NCI-H128 (cell line): Measurements from ENCODE around the gene VPREB1.
"Not testable (repeated sequence)": the region's sequence is repeated elsewhere in the genome, so short reads cannot be mapped to it uniquely, and the experiment has no call there.

ENCODE experiments used
- DNase-seq: peaks from one replicate; lab custom pipeline; 2025; ENCODE audit not compliant: unreplicated experiment; lab: John Stamatoyannopoulos, UW

VPREB1 gene

DNA sequence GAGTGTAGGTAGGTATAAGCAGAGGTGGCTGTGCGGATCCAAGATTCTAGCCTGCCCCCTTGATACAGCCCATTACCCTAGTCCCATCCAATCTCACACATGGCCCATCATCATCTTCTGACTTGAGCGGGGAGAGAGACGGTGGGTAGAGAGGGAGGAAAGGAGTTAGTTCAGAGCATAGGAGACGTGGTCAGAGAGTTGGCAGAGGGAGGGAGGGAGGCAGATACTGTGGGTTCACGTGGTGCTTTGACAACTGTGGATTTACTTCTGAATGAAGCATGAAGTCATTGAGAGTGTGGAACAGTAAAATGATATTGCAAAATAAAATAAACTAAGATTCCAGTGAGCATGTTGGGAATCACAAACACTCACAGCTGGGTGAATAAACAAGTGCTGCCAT, 31.4 kb upstream of the VPREB1 start:
- DNase-seq: no peak

DNA sequence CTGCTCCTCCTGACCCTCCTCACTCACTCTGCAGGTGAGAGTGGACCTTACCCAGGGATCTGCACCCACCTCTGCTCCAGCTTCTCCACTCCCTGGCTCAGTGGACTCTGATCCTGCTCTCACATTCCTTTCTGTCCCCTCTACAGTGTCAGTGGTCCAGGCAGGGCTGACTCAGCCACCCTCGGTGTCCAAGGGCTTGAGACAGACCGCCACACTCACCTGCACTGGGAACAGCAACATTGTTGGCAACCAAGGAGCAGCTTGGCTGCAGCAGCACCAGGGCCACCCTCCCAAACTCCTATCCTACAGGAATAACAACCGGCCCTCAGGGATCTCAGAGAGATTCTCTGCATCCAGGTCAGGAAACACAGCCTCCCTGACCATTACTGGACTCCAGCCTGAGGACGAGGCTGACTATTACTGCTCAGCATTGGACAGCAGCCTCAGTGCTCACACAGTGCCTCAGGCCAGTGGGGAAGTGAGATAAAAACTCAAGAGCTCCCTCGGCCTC, 29.7 kb upstream of the VPREB1 start:
- DNase-seq: no peak

DNA sequence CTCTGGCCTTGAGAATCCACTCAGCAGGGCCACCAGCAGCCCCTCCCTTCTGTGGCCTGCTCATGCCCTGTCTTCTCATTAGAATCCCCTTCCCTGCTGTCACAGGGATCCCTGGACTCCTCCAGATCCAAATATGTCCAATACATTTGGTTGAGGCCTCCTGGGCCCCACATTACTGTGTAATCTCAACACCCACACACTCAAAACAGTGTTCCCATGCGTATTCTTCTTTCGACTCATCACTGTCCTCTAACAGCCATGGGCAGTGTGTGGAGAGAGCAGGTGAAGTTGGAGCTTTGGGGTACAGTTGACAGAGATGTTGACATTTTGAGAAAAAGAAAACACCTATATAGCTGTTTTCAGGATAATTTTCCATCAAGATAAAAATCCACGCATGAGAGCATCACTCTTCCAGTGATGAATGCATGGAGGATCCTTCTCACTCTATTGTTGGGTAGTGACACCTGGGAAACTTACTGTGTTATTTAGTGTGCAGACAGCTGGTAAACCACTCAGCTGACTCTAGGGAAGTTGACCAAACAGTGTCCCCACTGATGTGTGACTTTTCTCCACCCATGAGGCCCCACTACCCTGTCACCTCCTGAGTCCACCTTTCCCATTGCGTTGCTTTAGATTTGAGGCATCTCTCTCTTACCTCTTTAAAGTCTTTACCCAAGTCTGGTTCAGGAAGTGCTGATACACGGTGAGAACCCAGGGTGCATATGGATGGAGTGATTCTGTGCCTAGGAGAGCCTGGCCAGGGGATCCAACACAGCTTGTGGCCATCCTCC, 28.7 kb upstream of the VPREB1 start:
- no peak for DNase-seq

DNA sequence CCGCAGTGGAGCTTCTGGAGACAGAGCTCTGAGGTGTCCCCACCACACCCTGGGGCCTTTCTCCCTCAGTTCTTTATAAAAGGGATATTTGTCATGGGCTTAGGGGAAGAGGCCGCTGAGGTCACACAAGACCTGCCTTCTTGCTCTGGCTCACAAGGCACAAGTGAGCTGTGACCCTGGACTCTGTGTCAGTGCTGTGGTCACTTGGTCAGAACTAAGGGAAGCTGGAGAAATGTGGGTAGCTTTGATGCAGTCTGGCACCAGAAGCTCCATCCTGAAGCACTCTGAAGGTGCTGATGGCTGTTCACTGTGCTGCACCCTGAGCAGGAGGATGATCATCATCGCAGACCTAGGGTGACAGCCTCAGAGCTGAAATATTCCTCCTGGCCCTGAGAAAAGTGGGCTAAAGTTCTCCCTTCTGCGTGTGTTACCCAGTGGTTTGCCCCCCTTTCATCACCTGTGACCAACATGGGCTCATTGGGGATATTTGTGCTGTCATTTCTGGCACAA, 28.1 kb upstream of the VPREB1 start:
- no peak for DNase-seq

DNA sequence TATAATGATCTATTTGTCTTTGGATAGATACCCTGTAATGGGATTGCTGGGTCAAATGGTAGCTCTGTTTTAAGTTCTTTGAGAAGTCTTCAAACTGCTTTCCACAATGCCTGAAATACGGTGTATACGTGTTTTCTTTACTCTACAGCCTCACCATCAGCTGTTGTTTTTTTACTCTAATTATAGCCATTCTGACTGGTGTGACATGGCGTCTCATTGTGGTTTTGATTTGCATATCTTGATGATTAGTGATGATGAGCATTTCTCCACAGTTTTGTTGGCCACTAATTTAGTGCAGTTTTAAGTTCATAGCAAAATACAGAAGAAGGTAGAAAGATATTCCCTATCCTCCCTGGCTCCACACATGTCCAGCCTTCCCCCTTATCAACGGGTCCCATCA, 26.3 kb upstream of the VPREB1 start:
- no peak for DNase-seq

DNA sequence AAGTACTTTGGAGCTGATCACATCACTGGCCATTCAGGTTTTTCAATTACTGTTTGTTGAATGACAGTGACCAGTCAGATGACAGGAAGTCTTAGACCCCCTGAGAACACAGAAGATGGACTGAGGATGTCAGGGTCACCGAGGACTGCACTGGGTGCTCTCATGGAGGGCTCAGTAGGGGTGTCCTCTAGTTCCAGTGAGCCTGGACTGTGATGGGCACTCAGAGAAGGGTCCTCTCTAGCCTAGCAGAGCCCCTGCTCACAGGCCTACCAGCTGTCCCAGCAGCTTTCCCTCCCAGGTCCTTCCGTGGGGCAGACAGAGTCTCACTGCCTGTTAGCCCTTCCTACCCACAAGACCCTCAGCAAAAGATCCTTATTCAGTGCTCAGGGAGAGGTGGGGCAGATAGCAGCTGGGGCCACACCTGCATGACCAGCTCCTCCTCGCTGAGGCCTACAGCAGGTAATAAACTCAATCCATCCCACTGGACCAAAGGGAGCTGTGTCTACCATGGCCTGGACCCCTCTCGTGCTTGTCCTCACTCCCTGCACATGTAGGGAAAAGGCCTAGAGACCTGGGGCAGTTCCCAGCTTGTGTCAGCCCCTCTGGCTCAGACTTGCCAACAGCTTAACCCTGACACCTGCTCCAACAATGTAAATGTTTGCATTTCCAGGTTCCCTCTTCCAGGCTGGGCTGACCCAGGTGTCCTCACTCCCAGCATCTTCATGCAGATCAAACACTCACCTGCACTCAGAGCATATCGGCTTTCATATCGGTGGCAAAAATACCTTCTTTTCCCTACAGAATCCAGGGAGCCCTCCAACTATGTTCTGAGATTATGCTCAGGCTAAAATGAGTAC, 25.2 kb upstream of the VPREB1 start:
- DNase-seq: no peak

DNA sequence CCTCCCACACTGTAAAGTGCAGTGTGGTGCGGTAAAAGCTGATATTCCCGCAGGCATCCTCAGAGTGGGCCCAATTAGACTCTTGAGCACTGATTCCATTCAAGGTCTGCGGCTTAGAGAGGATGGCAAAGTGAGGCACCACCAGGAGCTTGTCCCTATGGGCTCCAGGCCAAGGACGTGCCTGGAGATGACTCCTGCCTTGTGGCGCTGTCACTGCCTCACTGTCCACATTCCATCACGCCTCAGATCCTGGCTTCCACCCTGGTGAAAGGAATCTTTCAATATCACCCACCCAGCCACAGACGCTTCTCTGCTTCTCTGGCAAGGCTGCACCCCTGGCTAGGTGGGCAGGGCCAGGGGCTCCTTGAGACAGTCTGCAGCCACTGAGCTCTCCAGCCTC, 23.5 kb upstream of the VPREB1 start:
- not testable (repeated sequence) for DNase-seq

DNA sequence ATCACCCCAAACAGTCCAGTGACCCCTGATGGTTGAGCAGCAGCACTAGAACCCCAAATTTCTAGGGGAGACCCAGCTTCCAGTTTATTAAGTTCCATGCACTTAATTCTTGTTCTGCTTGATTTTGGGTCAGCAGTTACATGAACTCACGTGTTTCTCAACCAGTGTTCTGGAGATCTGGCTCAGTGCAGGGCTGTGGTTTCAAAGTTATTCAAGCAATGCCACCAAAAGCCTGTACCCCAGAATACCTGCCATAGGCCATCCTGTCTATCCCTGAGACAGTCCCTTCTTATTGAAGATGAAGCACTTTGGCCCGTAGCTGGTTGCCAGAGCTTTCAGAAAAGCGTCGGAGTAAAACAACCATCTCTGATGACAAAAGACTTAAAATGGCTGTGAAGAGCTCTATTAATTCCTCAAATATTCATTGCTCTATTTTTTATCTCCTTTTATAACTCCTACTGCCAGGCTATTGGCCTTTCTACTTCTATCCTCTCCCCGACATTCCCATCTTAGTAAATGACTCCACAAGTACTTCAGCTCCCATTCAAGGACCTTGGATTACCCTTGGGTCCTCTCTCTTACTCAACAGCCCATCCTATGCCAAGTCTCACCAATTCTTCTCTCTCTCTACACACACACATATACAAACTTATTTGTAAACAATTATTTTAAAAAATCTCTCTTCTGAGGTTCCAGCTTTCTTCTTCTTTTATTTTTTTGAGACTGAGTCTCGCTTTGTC, 18.0 kb upstream of the VPREB1 start:
- no peak for DNase-seq

DNA sequence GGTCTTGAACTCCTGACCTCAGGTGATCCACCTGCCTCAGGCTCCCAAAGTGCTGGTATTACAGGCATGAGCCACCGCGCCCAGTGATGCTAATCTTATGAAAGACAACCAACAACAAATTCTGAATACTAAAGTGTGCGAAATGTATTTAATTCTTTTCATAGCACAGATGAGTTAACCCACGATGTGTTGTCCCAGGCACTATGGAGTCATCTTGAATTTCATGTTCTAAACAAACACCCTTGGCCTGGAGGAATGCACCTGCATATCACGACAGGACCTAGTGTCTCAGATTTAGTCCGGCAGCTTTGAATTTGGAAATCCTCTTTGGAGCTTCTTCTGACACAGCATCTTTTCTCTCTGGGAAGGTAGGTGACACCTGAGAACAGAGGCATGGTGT, 16.2 kb upstream of the VPREB1 start:
- no peak for DNase-seq

DNA sequence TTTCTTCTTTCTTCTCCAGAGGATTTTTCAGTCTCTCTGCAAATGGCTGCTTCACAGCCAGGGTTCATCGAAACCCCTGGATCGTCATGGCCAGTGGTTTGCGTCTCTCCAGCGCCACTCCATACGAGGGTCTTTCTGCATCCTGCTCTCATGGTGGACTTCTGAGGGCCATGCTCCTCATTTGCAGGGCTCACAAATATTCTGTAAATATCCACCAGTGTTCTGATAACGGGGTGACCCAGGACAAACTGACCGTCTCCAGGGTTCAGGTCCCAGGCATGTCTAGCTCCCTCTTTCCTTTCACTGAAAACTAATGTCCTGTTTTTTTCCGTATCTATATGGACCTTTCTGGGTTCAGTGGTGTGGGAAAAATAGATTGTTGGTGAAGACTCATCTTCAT, 15.7 kb upstream of the VPREB1 start:
- DNase-seq: no peak

DNA sequence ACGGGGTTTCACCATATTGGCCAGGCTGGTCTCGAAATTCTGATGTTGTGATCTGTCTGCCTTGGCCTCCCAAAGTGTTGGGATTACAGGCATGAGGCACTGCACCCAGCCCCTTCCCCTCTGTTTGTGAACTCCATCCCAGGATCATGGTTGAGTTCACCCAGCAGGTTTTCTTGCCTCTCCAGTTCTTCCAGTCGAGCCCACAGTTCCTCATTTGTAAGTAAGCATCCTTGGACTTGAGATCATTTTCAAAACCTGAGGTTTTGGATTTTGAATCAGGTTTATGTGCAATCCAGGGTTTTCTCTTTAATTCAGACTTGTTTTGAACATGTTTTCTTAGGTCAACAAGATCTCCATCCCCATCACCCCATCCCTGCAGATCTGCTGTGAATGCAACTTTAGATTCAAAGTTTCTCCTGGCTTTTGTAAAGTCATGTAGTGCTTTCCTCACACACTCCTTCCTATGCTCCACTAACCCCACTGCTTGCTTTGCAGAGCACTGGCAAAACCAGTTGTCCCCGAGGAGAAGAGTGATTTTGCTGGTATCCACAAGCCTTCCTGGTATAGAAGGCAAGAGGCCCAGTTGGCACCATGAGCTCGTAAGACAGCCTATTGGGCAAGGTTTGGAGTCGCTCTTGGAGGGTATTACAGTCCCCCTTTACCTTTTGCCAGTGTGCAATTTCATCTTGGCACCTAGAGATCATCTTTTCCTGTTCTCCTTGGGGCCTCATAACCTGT, 14.7 kb upstream of the VPREB1 start:
- no peak for DNase-seq

DNA sequence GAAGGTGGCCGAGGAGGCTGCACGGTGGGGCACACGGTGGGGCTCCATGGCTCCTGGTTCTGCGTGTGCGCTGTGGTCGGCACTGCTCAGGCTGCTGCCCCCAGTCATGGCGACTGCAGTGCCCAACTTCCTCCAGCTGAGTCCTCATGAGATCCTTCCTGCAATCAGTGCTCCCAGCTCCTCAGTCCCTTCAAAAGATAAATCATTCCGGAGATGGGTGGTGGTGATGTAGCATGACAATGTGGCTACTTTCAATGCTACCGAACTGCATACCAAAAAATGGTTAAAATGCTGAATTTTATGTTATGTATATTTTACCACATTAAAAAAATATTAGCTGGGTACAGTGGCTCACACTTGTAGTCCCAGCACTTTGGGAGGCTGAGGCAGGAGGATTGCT, 14.1 kb upstream of the VPREB1 start:
- no peak for DNase-seq

DNA sequence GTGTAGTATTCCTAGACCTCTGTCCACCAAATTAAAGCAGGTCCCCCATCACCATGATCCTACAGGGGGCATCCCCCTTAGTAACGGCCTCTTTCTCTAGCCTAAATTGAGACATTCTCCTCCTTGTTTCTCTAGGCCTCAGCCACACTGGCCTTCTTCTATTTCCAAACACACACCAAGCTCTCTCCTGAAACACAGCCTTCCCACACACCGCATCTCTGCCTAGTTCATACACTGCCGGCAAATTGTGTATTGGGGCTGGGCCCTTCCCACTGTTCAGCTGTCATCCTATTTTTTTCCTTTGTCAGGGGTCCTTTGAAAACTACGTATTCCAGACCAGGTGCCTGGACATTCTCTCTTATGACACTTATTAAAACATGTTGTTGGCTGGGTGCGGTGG, 11.5 kb upstream of the VPREB1 start:
- DNase-seq: no peak

DNA sequence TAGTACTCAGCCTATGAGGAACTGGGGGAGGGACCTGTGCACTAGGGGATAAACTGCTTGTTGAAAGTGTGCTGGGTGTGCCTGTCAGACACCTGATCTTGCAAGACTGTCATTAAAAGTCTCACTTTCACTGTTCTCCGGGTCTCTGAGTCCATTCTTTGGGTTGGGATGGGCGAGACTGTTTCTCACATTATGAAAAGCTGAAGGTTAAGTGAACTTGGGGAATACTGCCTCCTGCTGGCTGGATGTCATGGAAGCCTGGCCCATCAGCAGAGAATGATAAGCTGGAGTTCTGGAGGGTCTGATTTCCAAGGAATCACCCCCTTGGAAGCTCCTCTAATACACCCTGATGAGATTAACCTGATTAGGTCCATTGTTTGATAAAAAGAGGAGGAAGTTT, 9.0 kb upstream of the VPREB1 start:
- no peak for DNase-seq

DNA sequence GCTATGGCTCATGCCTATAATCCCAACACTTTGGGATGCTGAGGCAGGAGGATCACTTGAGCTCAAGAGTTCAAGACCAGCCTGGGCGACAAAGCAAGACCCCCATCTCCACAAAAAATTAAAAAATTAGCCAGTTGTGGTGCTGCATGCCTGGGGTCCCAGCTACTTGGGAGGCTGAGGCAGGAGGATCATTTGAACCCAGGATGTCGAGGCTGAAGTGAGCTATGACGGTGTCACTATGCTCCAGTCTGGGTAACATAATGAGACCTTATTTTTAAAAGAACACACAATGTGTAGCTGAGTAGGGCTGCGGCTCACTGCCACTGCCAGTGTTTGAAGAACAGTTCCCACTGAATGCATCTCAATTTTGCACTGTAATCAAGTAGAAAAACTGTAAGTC, 7.1 kb upstream of the VPREB1 start:
- DNase-seq: no peak

DNA sequence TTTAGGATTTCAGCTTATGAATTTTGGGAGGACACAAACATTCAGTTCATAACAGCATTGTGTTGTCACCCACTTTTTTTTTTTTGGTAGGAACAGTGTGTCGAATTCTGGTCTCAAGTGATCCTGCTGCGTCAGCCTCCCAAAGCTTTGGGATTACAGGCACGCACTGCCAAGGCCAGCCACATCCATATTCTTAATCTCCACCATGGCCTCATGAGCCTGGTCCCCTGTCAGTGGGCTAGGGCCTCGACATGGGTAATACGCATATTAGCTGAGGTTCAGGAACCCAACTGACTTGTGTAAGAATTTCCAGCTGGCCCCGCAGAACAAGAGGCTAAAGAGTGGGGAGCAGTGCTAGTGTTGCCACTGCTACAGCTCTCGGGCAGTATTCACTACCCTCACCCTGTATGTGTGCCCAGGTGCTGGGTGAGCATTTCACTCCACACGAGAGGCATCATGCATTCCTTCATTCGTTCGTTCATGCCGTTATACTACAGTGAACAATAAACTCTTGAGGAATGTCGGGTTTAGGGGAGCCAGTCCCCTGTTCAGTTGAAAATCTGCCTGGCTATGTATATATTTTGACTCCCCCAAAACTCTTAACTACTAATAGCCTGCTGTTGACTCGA, 5.2 kb upstream of the VPREB1 start:
- DNase-seq: no peak

DNA sequence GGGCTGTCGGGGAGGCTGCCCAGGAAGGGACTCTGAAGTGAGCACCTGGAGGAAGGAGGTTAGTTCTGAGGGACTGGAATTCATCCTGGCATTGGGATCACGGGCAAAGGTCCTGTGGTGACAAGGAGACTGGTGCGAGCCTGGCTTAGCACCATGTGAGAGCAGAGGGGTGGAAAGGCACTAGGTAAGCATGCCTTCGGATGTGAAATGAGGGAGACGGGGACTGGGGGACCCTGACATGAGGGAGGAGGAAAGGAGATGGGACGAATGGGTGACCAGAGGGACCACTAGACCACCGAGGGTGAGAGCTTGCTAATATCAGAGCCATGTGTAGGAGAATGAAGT, 3.1 kb upstream of the VPREB1 start:
- DNase-seq: no peak

DNA sequence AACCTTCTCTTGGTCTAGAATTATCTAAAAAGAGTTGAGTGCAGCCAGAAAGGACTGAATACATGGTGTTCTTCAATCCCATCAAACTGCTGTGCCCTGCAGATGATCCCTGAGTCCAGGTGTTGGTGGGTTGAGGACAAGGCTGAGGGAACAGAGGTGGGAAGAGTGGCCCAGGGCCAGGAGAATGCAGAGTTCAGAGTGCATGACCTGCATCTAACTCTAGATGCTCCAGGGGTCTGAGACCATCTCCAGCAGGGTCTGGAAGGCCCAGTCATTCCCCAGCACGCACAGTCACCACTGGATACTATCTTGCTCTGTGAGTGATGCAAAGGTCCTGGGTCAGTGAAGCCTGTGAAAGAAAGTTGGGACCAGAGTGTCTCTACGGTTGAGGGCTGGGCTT, 2.1 kb upstream of the VPREB1 start:
- DNase-seq: no peak

DNA sequence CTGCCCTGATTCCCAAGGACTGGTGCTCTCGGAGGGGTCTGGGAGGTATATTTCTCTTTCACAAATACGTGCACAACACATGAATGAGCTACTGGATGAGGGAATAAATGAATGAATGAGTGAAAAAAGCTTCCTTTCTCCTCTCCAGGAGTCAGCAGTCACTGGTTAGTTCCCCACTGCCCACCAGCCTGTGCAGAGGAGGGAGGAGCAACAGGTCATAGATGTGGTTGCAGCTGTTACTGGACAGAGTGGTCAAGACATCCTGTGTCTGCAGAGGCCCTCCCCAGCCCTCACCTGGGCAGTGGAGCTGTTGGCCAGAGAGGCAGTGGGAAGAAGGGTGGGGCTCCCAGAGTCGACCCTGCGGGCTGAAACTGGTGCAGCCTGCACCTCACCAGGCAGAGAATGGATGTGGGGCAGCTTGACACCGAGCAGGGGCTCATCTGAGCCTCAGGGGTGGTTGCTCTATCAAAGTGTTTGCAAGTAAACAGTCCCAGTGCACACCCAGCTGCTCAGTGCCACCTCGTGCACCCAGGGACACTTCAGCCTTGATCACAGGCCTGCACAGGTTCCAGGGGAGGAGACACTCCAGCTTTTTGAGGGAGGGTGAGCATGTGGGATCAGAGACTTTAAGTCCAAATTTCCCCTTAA, 1.4 kb upstream of the VPREB1 start:
- DNase-seq: no peak
